PC-3 (cell line): Measurements from ENCODE around the gene FAM72C. TPM values are rescaled to one million over a fixed set of nuclear protein-coding genes. Genes with fewer than 3 reads are reported as not detected.
"Not testable (repeated sequence)": the region's sequence is repeated elsewhere in the genome, so short reads cannot be mapped to it uniquely, and the experiment has no call there.

Experiments used
- ATAC-seq: fragments of 200-7000 bp; cut with Tn5 transposase; 2 replicates; pipeline ENCODE4 v1.9.1; 2020; ENCODE audit warnings: mild to moderate bottlenecking, moderate library complexity
- BruUV-seq: library from RNA; stranded (reverse); fragments of 400-500 nt; replicated peaks from 2 replicates; lab custom pipeline; 2021; lab: Mats Ljungman, UMichigan
- CTCF ChIA-PET: fragments of 300-600 bp; sonication (Branson Sonifier 250); formaldehyde crosslinking; loops from one replicate; lab custom pipeline; 2022; ENCODE audit warnings: antibody characterized with exemption; lab: Charles Lee
- POLR2A ChIA-PET: fragments of 300-600 bp; sonication (Branson Sonifier 250); formaldehyde crosslinking; loops from one replicate; lab custom pipeline; 2022; ENCODE audit warnings: antibody characterized with exemption; ENCODE audit not compliant: unreplicated experiment; lab: Charles Lee
- DNase-seq: peaks from one replicate; pipeline ENCODE4 v3.0.0-alpha.2; 2015
- H2AFZ ChIP-seq: fragments of 300-600 bp; sonication (generic); 2 replicates; pipeline ENCODE4 v1.6.0; 2016; ENCODE audit warnings: antibody characterized with exemption, low read length
- H3F3A ChIP-seq: fragments of 300-600 bp; sonication (generic); one replicate; pipeline ENCODE4 v1.6.0; 2017; ENCODE audit warnings: antibody characterized with exemption, low read length, control low read depth, mild to moderate bottlenecking; ENCODE audit not compliant: unreplicated experiment
- H3K27ac ChIP-seq: fragments of 300-600 bp; sonication (generic); 2 replicates; pipeline ENCODE4 v1.5.1; 2016; ENCODE audit warnings: mild to moderate bottlenecking, low read length
- H3K27me3 ChIP-seq: fragments of 300-600 bp; sonication (generic); 2 replicates; pipeline ENCODE4 v1.6.1; 2016; ENCODE audit warnings: low read length, mixed read lengths
- H3K36me3 ChIP-seq: fragments of 300-600 bp; sonication (generic); 2 replicates; pipeline ENCODE4 v1.6.1; 2016; ENCODE audit warnings: low read depth, mixed run types, low read length, mixed read lengths
- H3K4me1 ChIP-seq: fragments of 300-600 bp; sonication (generic); 2 replicates; pipeline ENCODE4 v1.5.1; 2016; ENCODE audit warnings: low read length; ENCODE audit not compliant: insufficient read depth
- H3K4me2 ChIP-seq: fragments of 300-600 bp; sonication (generic); 2 replicates; pipeline ENCODE4 v1.6.0; 2016; ENCODE audit warnings: low read length
- H3K4me3 ChIP-seq: fragments of 300-600 bp; sonication (generic); 2 replicates; pipeline ENCODE4 v1.5.1; 2016; ENCODE audit warnings: mild to moderate bottlenecking, low read length, mixed read lengths
- H3K79me2 ChIP-seq: fragments of 300-600 bp; sonication (generic); 2 replicates; pipeline ENCODE4 v1.6.1; 2017; ENCODE audit warnings: low read length, mixed read lengths
- H3K9ac ChIP-seq: fragments of 300-600 bp; sonication (generic); 2 replicates; pipeline ENCODE4 v1.6.0; 2016; ENCODE audit warnings: mild to moderate bottlenecking, low read length
- H3K9me2 ChIP-seq: fragments of 300-600 bp; sonication (generic); replicated peaks from 2 replicates; pipeline ENCODE4 v1.6.1; 2016; ENCODE audit warnings: mixed run types, low read length, mixed read lengths
- H3K9me3 ChIP-seq: fragments of 300-600 bp; sonication (generic); 2 replicates; pipeline ENCODE4 v1.6.1; 2016; ENCODE audit warnings: low read length, mixed read lengths
- H4K20me1 ChIP-seq: fragments of 300-600 bp; sonication (generic); 2 replicates; pipeline ENCODE4 v1.6.1; 2016; ENCODE audit warnings: low read length, mixed read lengths
- intact Hi-C: fragments of 100-400 bp; cut with micrococcal nuclease; formaldehyde crosslinking; loops from 2 replicates; pipeline ENCODE4 v1.9.0; 2023
- total RNA-seq: library from RNA; depleted of rRNA; stranded (reverse); fragments of >200 nt; gene quantifications from 2 replicates; pipeline ENCODE4 v1.2.3, GENCODE V29; 2014

Gene FAM72C
- total RNA-seq, 1 experiment from 2014 or later, result 4.3 TPM

DNA sequence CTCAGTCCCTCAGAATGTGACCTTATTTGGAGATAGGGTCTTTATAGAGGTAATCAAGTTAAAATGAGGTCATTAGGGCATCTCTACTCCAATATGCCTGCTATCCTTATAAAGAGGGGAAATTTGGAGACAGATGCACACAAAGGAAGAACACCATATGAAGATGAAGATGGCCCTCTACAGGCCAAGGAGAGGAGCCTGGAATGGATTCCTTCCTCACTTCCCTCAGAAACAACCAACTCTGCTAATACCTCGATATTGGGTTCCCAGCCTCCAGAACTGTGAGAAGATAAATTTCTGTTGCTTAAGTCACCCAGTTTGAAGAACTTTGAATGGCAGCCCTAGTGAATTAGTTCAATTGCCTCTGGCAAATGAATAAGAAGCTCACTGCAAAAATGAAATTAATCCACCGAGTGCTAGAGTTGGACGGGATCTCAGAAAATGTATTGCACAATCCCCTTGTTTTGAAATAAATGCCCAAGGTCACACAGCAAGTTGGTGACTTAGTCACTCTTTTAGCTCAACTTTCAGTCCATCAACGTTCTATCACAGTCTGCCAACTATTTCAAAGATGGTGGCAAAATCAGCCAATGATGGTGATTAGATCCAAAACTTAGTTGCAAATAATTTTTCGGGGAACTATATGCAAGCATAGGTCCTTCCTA lies 27.1 kb downstream of the FAM72C start:
- H3K4me3 ChIP-seq, H3K4me2 ChIP-seq, H3K9ac ChIP-seq, H3K27ac ChIP-seq, H3K9me3 ChIP-seq, H3K36me3 ChIP-seq, H3K79me2 ChIP-seq, H3K27me3 ChIP-seq, H3K9me2 ChIP-seq, H3F3A ChIP-seq, ATAC-seq, DNase-seq, H3K4me1 ChIP-seq, BruUV-seq, CTCF ChIA-PET, intact Hi-C loops, POLR2A ChIA-PET, H2AFZ ChIP-seq, H4K20me1 ChIP-seq: not testable (repeated sequence)

- H3K27me3 ChIP-seq, H3K79me2 ChIP-seq, H3K9me2 ChIP-seq, H4K20me1 ChIP-seq, H3K9ac ChIP-seq, H3K9me3 ChIP-seq, H3K27ac ChIP-seq, CTCF ChIA-PET, H3F3A ChIP-seq, H3K4me2 ChIP-seq, H2AFZ ChIP-seq, DNase-seq, BruUV-seq, POLR2A ChIA-PET, H3K4me3 ChIP-seq, H3K4me1 ChIP-seq, H3K36me3 ChIP-seq, intact Hi-C loops: not testable (repeated sequence)
- ATAC-seq, result peak; percentile 46; the same call in 1 of the 2 replicates
These were observed 28.3 kb downstream of the FAM72C start for GRCh38 chr1:143943319-143943978.

- not testable (repeated sequence) for H3F3A ChIP-seq
These were observed 29.4 kb downstream of the FAM72C start for GRCh38 chr1:143942238-143942860.

GRCh38 chr1:143939666-143940065 lies 32.1 kb downstream of the FAM72C start:
- H3F3A ChIP-seq, H2AFZ ChIP-seq, H3K9me2 ChIP-seq, DNase-seq, H3K79me2 ChIP-seq, H3K27me3 ChIP-seq, H3K4me2 ChIP-seq, H4K20me1 ChIP-seq, H3K9ac ChIP-seq, CTCF ChIA-PET, ATAC-seq, POLR2A ChIA-PET, H3K4me1 ChIP-seq, H3K27ac ChIP-seq, H3K4me3 ChIP-seq, intact Hi-C loops, BruUV-seq, H3K9me3 ChIP-seq, H3K36me3 ChIP-seq: not testable (repeated sequence)

More at GRCh38 chr1:143942238-143942860, 29.4 kb downstream of the FAM72C start:
- H3K4me3 ChIP-seq, H3K79me2 ChIP-seq, H3K9me3 ChIP-seq, H3K27ac ChIP-seq, ATAC-seq, H3K36me3 ChIP-seq, POLR2A ChIA-PET, H3K27me3 ChIP-seq, DNase-seq, H4K20me1 ChIP-seq, H3K4me2 ChIP-seq, H3K9me2 ChIP-seq, H3K9ac ChIP-seq, CTCF ChIA-PET, intact Hi-C loops, H3K4me1 ChIP-seq, H2AFZ ChIP-seq, BruUV-seq: not testable (repeated sequence)

GRCh38 chr1:143938922-143939321 lies 32.9 kb downstream of the FAM72C start:
- H3K4me2 ChIP-seq, H3K9me2 ChIP-seq, intact Hi-C loops, H3K4me1 ChIP-seq, CTCF ChIA-PET, H3K27ac ChIP-seq, H3K9ac ChIP-seq, H3K79me2 ChIP-seq, H3K9me3 ChIP-seq, H2AFZ ChIP-seq, DNase-seq, H3K36me3 ChIP-seq, H3K27me3 ChIP-seq, ATAC-seq, BruUV-seq, POLR2A ChIA-PET, H3K4me3 ChIP-seq, H4K20me1 ChIP-seq, H3F3A ChIP-seq: not testable (repeated sequence)
